DMS53 treated with DMSO at 0.1 percent for 48 hours (cell line): ENCODE data around the gene CFAP73.

ENCODE experiments used
- DNase-seq: peaks from one replicate; lab custom pipeline; 2025; ENCODE audit not compliant: unreplicated experiment; lab: John Stamatoyannopoulos, UW

The CFAP73 gene

DNA sequence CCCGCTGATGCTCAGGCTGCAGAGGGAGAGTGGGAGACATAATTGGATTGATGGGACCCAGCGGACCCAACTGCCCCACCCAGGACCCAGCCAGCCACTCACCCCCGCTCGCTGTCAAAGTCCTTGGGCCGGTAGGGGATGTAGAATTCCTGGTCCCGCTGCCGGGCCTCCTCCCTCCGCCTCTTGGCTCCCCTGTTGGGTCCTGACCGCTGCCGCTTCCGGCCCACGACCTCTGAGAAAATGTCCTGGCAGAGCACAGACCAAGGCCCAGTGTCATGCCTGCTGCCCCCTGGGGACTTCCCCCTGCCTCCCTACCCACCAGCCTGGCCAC is 13.5 kb downstream of the CFAP73 start:
- no peak for DNase-seq

DNA sequence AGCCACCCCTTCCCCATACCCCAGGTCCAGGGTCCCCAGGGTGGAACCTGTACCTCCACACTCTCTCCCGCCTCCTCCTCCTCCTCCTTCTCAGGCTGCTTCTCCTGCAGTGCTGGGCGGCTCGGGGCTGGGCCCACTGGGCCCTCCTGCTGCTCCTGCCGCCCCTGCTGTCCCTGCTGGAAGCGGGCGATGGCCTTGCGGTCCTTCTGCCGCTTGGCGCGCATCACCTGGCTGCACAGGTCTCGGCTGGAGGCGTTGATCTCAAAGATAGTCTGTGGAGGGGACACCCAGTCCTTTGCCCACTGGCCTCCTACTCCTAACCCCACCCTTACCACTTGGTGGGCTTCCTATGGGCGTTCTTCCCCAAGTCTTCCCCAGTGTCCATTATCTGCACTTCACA is 14.5 kb downstream of the CFAP73 start:
- DNase-seq: no peak

DNA sequence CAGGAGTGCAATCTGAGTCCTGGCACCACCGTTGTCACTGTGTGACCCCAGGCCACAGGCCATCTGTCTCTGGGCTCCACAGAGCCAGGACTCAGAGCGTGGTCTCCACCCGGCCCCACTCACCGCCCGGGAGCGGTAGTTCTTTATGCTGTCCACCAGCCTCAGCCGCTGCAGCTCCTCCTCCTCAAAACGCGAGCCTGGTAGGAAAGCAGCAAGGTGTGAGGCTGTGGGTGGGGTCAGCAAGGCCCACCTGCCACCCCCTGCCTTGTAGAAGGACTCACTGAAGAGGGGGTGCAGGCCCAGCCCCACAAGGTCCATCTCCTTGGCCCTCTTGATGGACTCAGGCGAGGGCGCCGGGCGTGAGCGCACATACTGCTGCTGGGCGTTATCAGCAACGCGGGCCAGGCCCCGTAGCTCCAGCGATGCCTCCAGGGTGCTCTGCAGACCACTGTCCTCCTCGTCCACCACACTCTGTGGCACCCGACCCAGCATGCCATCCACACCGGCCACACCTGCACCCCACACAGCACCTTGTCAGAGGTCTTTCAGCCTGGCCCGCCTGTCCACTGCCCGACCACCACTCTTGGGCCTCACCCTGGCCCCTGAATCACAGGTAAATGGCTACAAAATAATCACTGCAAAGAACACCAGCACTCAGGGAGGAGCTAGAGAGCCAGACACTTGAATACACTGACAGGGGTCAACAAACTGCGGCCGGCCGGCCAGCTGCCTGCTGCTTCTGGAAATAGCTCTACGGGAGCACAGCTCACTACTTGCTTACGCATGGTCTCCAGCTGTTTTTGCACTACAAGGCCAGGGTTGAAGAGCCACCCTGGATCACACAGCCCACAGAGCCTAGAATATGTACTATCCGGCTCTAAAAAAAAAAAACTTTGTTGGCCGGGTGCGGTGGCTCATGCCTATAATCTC is 16.3 kb downstream of the CFAP73 start:
- no peak for DNase-seq

DNA sequence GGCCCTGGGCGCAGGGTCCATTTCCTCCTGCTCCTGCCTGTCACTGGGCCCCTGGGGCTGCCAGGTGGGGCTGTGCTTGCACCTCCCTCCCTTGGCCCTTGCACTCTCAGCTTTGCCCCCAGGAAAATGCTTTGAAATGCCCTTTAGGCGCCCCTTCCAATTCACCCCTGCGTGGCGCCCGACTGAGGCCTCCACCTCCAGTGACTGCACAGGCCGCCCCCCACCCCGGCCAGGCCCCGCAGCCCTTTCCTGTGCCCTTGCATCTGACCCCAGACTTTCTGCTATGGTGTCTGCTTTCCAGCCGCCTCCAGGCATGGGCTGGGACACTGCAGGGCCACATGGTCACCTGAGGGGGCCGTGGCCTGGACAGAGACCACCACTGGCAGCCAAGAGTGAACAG is 18.3 kb downstream of the CFAP73 start:
- no peak for DNase-seq

DNA sequence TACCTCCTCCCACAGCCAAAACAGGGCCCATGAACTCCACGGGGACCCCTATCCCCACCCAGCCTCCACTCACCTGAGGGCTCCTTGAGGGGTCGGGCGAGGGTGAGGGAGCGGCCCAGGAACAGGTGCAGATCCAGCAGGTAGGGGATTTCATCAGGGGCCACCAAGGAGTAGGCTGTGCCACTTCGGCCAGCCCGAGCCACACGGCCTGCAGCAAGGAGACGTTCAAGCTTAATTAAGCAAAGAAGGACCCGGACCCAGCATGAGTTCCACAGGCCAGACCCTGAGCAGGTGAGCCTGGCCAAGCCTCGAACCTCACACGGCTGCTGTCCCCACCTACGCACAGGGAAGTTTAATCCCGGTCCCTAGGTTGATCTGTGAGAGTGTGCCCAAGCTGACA is 20.2 kb downstream of the CFAP73 start:
- no peak for DNase-seq

DNA sequence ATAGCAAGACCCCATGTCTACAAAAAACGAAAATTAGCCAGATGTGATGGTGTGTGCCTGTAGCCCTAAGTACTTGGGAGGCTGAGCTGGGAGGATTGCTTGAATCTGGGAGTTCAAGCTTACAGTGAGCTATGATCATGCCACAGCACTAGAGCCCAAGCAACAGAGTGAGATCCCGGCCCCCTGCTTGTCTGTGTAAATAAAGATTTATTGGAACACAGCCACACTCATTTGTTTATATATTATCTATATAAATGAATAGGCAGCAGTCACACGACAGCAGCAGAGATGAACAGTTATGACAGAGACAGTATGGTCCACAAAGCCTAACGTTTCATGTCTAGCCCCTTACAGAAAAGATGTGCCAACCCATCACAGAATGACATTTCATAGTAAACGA is 20.9 kb downstream of the CFAP73 start:
- no peak for DNase-seq

DNA sequence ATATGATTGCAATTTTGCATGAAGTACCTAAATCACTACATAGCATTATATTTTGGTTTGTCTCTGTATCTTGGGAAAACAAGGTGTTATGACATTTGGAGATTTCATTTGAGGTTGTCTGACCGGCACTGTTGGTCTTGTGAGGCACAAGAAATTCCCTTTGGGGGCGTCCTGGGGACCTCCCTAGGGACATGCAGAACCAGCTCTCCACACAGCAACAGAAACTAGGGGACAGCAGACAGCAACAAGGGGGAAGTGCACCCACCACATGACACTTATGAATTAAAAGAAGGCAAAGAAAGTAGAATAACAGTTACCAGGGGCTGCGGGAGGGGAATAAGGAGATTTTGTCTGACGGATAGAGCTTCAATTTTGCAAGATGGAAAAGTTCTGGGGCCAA is 21.4 kb downstream of the CFAP73 start:
- no peak for DNase-seq

DNA sequence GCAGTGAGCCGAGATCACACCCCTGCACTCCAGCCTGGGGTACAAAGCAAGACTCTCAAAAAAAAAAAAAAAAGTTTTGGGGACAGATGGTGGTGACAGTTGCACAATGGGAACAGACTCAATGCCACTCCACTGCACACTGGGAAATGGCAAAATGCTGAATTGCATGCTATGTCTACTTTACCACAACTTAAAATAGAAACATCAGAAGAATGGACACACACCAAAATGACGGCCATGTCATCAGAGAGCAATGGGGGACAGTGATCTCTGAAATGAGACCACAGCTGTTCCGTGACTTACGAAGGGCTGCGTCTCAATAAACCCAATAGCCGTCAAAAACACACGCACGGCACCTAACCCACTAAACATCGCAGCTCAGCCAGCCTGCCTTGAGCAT is 22.0 kb downstream of the CFAP73 start:
- DNase-seq: no peak

DNA sequence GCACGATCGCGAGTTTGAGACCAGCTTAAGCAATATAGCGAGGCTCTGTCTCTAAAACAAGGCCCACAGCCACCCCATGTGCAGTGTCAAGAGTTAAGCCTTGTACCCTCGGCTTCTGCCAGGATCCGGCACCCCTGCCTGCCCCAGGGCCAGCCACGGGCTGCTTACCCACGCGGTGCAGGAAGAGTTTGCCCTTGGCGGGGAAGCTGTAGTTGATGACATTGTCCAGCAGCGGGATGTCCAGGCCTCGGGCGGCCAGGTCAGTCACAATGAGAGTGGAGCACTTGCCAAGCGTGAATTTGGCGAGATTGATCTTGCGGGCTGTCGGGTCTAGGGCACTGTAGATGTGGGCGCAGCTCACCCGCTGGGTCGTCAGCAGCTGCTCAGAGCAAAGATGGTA is 22.7 kb downstream of the CFAP73 start:
- no peak for DNase-seq

DNA sequence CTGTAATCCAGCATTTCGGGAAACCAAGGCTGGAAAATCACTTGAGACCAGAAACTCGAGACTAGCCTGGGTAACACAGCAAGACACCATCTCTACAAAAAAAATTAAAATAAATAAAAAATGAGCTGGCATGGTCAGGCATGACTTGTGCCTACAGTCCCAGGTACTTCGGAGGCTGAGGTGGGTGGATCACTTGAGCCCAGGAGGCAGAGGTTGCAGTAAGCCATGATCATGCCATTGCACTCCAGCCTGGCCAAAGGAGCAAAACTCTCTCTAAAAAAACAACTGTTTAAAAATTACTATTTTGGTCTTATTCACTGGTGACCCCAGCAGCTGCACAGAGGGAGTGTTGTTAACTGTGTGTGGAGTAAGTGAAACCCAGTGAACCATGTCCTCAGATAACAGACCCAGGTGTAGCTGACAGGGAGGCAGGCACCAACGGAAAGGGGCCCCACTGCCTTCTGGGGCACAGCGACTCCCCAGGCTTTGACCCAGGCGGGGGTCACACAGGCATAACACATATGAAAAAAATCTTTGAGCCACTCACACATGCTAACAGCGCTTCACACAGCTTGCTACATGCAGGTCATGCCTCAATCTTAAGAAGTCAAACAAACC is 23.7 kb downstream of the CFAP73 start:
- no peak for DNase-seq

DNA sequence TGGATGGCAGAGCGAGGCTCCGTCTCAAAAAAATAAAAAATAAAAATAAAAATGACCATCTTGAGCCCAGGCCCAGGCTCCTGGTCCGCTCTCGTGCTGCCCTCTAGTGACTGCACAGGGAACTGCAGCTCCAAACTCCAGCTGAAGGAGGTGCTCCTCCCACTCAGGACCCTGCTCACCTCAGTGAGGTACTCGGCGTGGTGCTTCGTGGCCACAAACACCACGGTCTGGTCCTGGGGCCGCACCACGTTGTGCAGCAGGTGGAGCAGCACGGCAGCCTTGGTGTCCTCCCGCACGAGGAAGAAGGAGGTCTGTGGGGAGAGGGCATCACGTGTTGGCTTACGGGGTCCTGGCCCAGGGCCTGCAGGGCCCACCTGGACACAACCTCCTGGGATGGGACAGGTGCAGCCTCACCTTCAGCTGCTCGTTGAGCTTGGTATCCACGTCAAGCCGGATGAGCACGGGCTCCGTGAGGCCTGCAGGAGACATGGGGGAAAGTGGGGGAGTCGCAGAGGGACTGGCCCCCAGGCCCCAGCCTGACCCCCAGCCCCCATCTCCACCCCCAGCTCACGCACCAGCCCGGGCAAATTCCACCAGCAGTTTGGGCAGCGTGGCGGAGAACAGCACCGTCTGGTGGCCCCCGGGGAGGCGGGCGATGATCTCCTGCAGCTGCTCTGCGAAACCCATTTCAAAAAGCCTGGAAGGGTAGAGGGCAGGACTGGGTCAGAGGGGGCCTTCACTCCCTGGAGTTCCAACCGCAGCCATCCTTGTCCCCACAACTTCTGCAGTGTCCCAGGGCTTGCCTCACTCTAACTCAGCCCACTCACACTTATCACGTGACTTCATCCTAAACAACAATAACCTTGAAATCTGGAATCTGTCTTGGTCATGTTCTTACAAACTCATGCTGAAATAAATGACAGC is 25.2 kb downstream of the CFAP73 start:
- DNase-seq: peak; percentile 51

DNA sequence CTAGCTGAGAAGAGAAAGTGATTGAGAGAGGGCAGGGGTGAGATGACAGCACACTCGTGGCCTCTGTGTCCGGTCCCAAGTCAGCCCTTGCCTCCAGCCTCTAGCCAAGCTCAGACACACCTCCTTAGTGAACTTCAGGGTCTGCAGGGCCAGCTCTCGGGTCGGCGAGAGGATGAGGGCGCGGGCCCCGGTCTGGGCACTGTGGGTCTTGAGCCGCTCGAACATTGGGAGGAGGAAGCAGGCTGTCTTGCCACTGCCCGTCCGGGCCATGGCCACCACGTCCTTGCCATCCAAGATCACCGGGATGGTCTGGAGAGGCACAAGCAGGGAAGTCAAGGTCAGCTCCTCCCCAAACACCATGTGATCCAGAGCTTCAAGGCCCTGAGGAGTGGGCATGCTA is 29.5 kb downstream of the CFAP73 start:
- no peak for DNase-seq

DNA sequence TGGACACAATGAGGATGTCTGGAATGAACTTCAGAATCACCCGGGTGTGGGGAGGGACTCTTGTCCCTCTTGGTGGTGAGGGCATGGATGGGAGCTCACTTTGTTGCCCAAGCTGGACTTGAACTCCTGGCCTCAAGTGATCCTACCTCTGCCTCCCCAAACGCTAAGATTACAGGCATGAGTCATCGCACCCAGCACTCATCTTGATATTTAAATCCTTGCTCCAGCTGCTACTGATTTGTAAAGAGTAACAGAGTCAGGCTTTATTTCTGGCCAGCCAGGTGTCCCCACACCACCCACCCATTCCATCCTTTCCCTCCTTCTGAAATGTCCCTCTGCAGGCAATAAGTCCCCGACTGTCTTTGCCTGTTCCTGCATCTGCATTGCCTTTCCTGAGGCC is 30.8 kb downstream of the CFAP73 start:
- no peak for DNase-seq

DNA sequence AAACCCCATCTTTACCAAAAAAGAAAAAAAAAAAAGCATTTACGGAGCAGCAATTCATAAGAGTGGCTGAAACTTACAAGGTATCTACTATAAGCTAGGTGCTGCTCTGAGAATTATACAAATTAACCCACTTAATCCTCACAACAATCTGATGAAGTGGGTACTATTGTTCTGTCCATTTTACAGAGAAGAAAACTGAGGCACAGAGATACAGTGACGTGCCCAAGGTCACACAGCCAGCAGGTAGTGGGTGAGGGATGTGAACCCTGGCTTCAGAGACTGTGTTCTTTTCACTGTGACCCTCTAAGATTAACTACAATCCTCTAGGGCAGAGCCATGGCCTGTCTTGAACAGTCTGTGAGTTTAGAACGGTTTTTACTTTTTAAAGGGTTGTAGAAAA is 32.5 kb downstream of the CFAP73 start:
- no peak for DNase-seq

DNA sequence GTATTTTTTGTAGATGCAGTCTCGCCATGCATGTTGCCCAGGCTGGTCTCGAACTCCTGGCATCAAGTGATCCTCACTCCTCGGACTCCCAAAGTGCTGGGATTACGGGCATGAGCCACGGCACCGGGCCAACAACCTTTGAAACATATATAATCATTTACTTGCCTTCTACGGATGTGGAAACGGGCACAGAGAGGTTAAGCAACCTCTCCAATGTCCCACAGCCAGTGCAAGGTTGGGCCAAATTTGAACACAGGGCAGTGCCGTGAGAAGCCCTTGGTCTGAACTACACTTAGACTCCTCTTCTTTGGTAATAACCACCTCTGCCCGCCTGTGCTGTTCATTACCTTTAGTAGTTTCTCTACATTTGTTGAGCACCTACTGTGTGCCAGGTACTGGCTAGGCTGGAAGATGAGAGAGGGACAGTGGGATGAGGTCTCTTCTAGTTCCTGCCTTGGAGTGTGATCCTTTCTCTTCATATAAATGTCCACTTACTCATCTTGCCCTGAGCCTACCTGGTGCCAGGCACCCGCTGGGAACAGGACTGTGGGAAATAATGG is 33.6 kb downstream of the CFAP73 start:
- no peak for DNase-seq

DNA sequence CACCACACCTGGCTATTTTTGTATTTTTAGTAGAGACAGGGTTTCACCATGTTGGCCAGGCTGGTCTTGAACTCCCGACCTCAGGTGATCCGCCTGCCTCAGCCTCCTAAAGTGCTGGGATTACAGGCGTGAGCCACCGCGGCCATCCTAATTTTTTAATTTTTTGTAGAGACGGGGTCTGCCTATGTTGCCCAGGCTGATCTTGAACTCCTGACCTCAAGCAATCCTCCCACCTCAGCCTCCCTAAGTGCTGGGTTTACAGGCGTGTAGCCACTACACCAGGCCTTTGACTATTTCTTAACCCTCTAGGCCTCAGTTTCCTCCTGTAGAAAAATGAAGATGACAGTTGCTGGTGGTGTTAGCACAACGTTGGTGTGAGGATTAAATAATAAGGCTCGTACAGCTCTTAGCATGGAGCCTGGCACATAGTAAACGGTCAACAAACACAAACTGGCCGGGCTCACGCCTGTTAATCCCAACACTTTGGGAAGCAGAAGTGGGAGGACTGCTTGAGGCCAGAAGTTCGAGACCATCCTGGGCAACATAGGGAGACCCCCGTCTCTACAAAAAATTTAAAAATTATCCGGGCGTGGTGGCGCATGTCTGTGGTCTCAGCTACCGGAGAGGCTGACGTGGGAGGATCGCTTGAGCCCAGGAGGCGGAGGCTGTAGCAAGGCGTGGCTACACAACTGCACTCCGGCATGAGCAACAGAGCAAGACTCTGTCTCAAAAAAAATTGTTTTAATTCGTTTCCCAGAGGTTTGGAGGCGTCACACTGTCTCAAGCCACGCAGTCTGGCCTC is 34.8 kb downstream of the CFAP73 start:
- peak; percentile 83 for DNase-seq

DNA sequence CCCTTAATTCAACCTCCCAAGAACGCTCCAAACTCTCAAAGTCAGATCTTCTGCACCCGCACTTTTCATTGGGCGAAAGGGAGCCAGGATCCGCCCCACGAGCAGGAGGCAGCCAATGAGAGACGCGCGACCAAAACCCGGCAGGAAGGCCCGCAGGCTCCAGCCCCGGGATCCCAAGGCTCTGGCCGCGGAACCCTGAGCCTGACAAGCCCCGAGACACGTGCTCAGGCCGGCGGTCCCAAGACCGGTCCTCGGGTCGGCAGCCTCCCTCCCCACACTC is 35.3 kb downstream of the CFAP73 start:
- DNase-seq: peak; percentile 83

DNA sequence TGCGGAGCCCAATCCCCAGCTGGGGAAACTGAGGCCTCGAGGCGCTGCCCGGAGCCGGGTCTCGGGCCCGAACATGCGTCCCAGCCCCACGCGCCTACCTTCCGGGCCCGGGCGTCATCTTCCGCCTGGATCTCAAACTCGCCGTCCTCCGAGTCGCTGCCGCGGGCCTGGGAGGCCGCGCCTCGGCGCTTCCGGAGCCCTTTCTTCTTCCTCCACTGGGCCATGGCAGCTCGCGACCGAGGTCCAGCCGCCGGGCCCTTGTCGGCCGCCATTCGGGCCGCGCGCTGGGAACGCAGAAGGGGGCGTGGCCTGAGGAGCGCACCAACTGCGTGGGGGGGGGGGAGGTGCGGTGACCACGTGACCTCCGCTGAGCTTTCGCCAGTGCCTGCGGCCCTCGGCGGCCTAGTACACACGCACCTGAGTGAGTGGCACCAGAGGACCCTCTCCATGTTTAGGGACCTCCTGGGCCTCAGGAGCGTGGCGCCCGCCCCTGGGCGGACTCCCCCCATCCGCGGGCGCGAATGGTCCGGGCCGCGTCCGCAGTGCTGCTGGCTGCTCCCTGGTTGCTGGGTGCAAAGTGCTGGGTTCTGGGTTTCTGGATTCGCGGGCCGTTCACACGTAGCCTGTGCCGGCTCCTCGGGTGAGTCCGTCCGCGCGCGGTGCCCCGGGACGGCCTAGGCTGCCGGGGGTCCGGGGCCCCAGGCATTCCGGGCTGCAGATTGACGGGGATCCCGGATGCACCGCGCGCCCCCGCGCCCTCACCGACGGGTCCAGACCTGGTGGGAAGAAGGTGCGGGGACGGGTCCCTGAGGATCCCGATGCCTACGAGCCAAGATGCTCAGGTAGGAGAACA is 35.9 kb downstream of the CFAP73 start, which contains the start of the genes DDX54 and RITA1:
DDX54 (minus strand) TSS at position 299 of the 853 bp plus-strand sequence; CDS start at position 272, 27 bp downstream.
RITA1 (plus strand) TSS at position 542 of the 853 bp plus-strand sequence. CDS start 1,026 bp downstream, outside the sequence.
- peak; percentile 82 for DNase-seq

DNA sequence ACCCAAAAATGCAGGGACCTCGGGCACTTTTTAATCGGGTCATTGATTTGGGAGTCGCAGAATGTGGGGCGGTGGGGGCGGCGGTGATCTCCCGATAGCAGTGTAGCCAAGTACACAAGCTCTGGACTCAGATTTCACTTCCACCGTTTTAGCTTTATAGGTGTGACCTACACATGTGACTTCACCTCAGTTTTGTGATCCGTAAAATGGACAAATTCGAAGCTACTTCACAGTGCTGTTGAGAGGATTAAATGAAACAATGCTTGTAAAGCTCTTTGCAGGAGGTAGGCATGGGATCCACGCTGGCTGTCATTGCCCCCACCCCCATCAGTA is 36.5 kb downstream of the CFAP73 start:
- DNase-seq: no peak
